ENCODE measurements around the gene SSBP2.

The SSBP2 gene

DNA sequence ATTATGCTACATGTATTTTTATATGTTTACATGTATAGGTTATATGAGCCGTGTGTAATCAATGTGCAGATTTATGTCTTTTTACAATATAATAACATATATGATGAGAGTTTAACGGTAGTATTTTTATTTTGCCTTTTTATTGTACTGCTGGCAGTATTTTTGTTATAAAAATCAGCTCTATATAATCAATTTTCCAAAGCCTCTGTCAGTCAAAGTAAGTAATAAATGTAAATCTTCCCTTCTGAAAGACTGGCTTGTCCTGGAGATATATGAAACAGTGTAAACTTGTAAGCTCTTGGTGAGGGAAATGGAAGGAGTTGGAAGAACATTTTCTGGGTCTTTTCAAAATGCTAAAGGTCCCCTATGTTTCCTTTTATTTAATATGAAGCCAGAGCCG lies 173.8 kb downstream of the SSBP2 start:
- DNase-seq = no peak

DNA sequence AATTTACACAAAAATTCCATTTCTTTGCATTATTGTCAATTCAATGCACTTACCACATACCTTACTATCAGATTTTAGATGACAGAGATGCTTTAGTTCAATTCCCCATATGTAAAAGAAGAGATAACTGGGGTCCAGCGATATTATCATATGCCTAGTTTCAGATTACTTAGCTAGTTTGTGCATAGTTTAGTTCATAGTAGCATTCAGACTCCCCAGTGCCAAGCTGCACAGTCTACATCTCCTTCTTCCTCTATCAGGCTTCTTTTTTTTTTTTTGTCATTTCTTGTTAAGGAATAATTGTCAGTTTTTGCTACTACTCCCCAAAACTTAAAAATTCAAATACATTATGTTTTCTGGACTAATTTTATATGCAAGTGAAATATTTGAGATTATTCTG lies 175.0 kb downstream of the SSBP2 start:
- no peak for DNase-seq

- DNase-seq = no peak
Observed at GRCh38 chr5:81572201-81572600, 178.7 kb downstream of the SSBP2 start.

- no peak for DNase-seq
Observed at GRCh38 chr5:81558188-81558587, 192.7 kb downstream of the SSBP2 start.

GRCh38 chr5:81556809-81557208 lies 194.1 kb downstream of the SSBP2 start:
- DNase-seq = no peak

DNA sequence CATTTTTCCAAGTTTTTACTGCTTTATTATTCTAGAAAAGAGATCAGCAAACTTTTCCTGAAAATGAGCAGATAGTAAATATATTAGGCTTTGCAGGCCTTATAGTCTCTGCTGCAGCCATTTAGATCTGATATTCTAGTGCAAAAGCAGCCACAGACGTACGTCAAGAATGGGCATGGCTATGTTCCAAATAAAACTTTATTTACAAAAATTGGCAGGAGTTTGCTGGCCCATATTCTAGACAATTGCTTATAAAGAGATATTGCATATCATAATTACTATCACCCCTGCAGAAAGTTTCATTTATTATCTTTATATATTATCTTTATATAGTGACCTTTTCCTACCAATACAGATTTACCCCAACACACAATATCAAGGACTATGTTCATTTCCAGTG lies 195.0 kb downstream of the SSBP2 start:
- DNase-seq = no peak

GRCh38 chr5:81554647-81555046 lies 196.2 kb downstream of the SSBP2 start:
- DNase-seq = no peak

DNA sequence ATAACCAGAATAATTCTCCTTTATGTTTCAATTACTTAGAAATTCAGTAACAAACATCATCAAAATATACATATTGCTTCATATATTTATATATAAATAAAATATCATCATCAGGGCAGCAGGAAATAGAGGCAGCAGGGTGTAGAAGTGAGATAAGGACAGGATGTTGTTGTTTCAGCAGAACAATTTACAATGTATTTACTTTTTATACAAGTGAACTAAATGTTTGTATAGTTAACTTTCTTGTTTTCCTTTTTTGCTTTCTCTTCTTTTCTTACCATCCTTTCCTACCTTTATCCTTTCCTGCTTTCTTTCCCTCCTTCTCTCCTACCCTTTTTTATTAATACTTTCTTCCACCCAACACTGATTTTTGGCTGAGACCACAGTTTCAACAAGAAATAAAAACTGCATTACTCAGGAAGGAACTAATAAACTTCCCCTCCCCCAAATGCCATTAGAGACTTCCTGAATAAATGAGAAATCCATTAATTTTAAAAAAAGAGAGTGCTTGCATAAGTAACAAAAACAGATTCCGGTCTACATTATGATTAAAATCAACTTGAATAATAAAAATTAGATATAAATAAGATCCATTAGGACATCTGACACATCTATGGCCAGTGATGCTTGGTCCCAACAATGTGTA lies 197.2 kb downstream of the SSBP2 start:
- DNase-seq = no peak

GRCh38 chr5:81552852-81553566 lies 197.9 kb downstream of the SSBP2 start:
- DNase-seq = no peak

DNA sequence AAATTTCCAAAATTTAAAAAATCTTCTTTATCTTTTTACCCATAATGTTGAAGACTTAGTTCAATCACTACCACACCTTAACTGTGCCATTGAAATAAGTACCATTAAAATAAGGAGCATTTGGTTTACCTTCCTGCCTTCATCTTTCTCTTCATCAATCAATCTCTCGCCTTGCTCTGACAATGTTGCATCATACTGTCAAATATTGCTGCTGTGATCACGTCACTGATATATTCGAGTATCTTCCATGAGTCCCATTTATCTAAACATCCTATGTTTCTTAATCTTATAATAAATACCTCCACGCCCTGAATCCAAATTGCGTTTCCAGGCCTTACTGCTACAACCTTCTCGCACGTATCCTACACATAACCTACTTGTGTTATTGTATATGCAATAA lies 201.8 kb downstream of the SSBP2 start:
- DNase-seq = no peak

- DNase-seq = no peak
Observed at GRCh38 chr5:81547001-81547400, 203.9 kb downstream of the SSBP2 start.

DNA sequence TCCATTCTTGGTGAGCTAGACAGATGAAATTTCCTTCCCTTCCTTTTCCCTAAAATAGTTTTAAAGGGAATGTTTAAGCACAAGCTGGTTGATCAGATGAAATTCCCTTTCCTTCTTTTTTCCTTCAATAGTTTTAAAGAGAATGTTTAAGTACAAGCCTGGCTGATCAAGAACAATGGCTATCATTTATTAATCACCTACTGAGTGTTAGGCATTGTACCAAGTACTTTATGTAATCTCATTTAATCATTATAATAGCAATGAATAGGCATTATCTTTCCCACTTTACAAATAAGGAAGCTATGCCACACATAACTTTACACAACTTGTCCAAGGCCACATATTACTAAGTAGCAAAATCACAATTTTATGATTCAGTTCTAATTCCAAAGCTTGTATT lies 205.0 kb downstream of the SSBP2 start:
- DNase-seq = no peak

GRCh38 chr5:81544351-81545018 lies 206.4 kb downstream of the SSBP2 start:
- no peak for DNase-seq

GRCh38 chr5:81542242-81542641 lies 208.7 kb downstream of the SSBP2 start:
- no peak for DNase-seq

DNA sequence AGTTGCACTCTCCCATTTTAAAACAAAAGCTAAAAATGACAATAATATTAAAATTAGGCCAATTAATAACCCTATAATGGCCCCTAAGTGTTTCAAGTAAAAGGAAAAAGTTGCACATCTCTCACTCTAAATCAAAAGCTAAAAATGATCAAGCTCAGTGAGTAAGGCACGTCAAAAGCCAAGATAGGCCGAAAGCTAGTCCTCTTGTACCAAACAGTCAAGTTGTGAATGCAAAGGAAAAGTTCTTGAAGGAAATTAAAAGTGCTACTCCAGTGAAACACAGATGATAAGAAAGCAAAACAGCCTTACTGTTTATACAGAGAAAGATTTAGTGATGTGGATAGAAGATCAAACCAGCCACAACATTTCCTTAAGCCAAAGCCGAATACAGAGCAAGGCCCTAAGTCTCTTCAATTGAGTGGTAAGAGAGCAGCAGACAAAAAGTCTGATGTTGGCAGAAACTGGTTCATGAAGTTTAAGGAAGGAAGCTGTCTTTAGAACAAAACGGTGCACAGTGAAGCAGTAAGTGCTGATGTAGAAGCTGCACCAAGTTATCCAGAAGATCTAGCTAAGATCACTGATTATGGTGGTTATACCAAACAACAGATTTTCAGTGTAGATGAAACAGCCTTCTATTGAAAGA lies 212.9 kb downstream of the SSBP2 start:
- no peak for DNase-seq

DNA sequence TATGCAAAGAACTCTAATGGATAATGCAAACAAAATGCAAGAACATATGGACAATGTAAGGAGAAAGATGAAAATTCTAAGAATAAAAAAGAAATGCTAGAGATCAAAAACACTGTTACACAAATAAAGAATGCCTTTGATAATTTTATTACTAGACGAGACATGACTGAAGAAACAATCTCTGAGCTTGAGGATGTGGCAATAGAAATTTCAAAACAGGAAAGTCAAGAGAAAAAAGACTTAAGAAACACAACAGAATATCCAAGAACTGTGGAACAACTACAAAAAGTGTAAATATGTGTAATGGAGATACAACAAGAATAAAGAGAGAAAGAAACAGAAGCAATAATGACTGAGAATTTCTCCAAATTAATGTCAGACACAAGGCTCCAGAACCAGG lies 216.5 kb downstream of the SSBP2 start:
- no peak for DNase-seq

GRCh38 chr5:81533629-81534405 lies 217.1 kb downstream of the SSBP2 start:
- DNase-seq = no peak

DNA sequence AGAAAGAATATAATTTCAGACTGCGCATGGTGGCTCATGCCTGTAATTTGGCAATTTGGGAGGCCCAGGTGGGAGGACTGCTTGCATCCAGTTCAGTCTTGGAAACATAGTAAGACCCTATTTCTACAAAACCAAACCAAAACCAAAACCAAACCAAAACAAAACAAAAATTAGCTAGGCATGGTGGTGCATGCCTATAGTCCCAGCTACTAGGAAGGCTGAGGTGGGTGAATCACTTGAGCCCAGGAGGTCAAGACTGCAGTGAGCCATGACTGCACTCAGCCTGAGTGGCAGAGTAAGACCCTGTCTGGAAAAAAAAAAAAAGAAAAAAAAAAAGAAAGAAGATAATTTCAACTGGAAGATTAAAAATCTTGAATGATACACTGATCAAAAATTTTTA lies 220.0 kb downstream of the SSBP2 start:
- no peak for DNase-seq

- no peak for DNase-seq
Observed at GRCh38 chr5:81525690-81526089, 225.2 kb downstream of the SSBP2 start.

DNA sequence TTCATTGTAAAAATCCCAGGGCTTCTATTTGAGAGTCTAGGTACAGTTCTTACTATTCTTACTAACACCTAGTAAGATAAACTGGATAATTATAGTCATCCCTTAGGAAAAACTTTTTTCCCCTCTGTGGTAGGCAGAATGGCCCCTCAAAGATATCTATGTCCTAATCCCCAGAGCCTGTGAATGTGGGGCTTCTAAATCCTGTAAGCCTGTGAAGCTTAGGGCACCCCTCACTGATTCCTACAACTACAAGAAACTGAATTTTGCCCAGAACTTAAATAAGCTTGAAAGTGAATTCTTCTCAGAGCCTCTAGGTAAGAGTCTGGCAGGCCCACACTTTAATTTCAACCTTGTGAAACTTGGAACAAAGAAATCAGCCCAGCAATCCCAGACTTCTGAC lies 226.9 kb downstream of the SSBP2 start:
- DNase-seq = no peak

- DNase-seq = no peak
Observed at GRCh38 chr5:81522571-81522970, 228.3 kb downstream of the SSBP2 start.

- no peak for DNase-seq
Observed at GRCh38 chr5:81520769-81521168, 230.1 kb downstream of the SSBP2 start.
